HCT116 (cell line): ENCODE measurements around the gene CASZ1. TPM values are rescaled to one million over a fixed set of nuclear protein-coding genes. Genes with fewer than 3 reads are reported as not detected.

Experiments used
- ATAC-seq: fragments of 200-7000 bp; cut with Tn5 transposase; 2 replicates; pipeline ENCODE4 v1.9.1; 2020; ENCODE audit warnings: mild to moderate bottlenecking, moderate library complexity
- BruUV-seq: library from RNA; stranded (reverse); fragments of 400-500 nt; replicated peaks from 2 replicates; lab custom pipeline; 2021; lab: Mats Ljungman, UMichigan
- CTCF ChIA-PET: fragments of 300-600 bp; sonication (Branson Sonifier 250); formaldehyde crosslinking; loops from one replicate; lab custom pipeline; 2021; ENCODE audit warnings: antibody characterized with exemption; lab: Charles Lee
- POLR2A ChIA-PET: fragments of 300-600, 350-600 bp; sonication (Branson Sonifier 250); formaldehyde crosslinking; loops from one replicate; lab custom pipeline; 2021; ENCODE audit warnings: antibody characterized with exemption; lab: Charles Lee
- RAD21 ChIA-PET, 2 experiments: fragments of 300-600 bp; sonication (Branson Sonifier 250); formaldehyde crosslinking; loops; one replicate each; lab custom pipeline; 2023; ENCODE audit warnings: low total read pairs in 2 of 2; ENCODE audit not compliant: uncharacterized antibody in 2 of 2, unreplicated experiment in 2 of 2, low non-redundant PET in 1 of 2; lab: Charles Lee
- DNase-seq: peaks from one replicate; pipeline ENCODE4 v3.0.0-alpha.2; 2010; ENCODE audit warnings: low read depth, low spot score
- H2AFZ ChIP-seq: fragments of 200-600 bp; shearing (Covaris generic), sonication (generic); 2 replicates; pipeline ENCODE4 v1.6.1; 2017; ENCODE audit warnings: low read depth, mixed run types, mixed read lengths, antibody characterized with exemption, low read length; ENCODE audit not compliant: poor library complexity, severe bottlenecking
- H3K27ac ChIP-seq: 2 replicates; pipeline ENCODE4 v1.5.1; 2012; ENCODE audit warnings: low read depth, low read length
- H3K27me3 ChIP-seq: fragments of 200-600 bp; sonication (generic); 2 replicates; pipeline ENCODE4 v1.6.1; 2016; ENCODE audit warnings: mixed run types, low read length, mixed read lengths; ENCODE audit not compliant: insufficient read depth
- H3K36me3 ChIP-seq, 2 experiments: fragments of 200-500 bp in 1 of 2; fragments of 200-600 bp in 1 of 2; sonication (Bioruptor generic) in 1 of 2; sonication (generic) in 1 of 2; 2 replicates each; pipeline versions ENCODE4 v1.5.1 to v1.6.1; 2014 to 2016; ENCODE audit warnings: low read length in 2 of 2, inconsistent platforms in 1 of 2, mixed read lengths in 1 of 2, mixed run types in 1 of 2; ENCODE audit not compliant: insufficient read depth in 2 of 2, control insufficient read depth in 1 of 2
- H3K4me1 ChIP-seq, 2 experiments: fragments of 200-600 bp in 1 of 2; sonication (generic) in 1 of 2; 2 replicates each; pipeline versions ENCODE4 v1.5.1 to v1.6.1; 2012 to 2017; ENCODE audit warnings: low read length in 2 of 2, inconsistent platforms in 1 of 2, mild to moderate bottlenecking in 1 of 2, mixed read lengths in 1 of 2, mixed run types in 1 of 2, moderate library complexity in 1 of 2; ENCODE audit not compliant: insufficient read depth in 2 of 2, control insufficient read depth in 1 of 2
- H3K4me2 ChIP-seq: fragments of 200-600 bp; sonication (generic); 2 replicates; pipeline ENCODE4 v1.6.1; 2017; ENCODE audit warnings: mixed run types, low read length, mixed read lengths
- H3K4me3 ChIP-seq, 2 experiments: fragments of 200-600 bp in 1 of 2; sonication (generic) in 1 of 2; replicated peaks in 1 of 2; 2 replicates each; pipeline ENCODE4 v1.5.1; 2011 to 2016; ENCODE audit warnings: low read length in 2 of 2, control low read depth in 1 of 2, low read depth in 1 of 2, mild to moderate bottlenecking in 1 of 2, mixed read lengths in 1 of 2, mixed run types in 1 of 2
- H3K79me2 ChIP-seq: fragments of 200-600 bp; sonication (generic); 2 replicates; pipeline ENCODE4 v1.6.1; 2017; ENCODE audit warnings: mild to moderate bottlenecking, mixed run types, low read length, moderate library complexity, mixed read lengths; ENCODE audit not compliant: insufficient read depth
- H3K9ac ChIP-seq: fragments of 200-600 bp; sonication (generic); 2 replicates; pipeline ENCODE4 v1.6.1; 2016; ENCODE audit warnings: low read length, mixed read lengths
- H3K9me2 ChIP-seq: fragments of 200-600 bp; sonication (generic), shearing (Covaris generic); 2 replicates; pipeline ENCODE4 v1.6.1; 2017; ENCODE audit warnings: mixed run types, mild to moderate bottlenecking, moderate library complexity; ENCODE audit not compliant: insufficient read depth
- H3K9me3 ChIP-seq, 2 experiments: fragments of 200-500 bp in 1 of 2; fragments of 200-600 bp in 1 of 2; sonication (Bioruptor generic) in 1 of 2; sonication (generic) in 1 of 2; 2 replicates each; pipeline ENCODE4 v1.6.1; 2014 to 2017; ENCODE audit warnings: low read length in 2 of 2, mixed read lengths in 2 of 2, inconsistent platforms in 1 of 2, low read depth in 1 of 2, mild to moderate bottlenecking in 1 of 2, mixed run types in 1 of 2, moderate library complexity in 1 of 2; ENCODE audit not compliant: control insufficient read depth in 1 of 2, insufficient read depth in 1 of 2
- H4K20me1 ChIP-seq: fragments of 200-600 bp; sonication (generic), shearing (Covaris generic); 2 replicates; pipeline ENCODE4 v1.6.1; 2017; ENCODE audit warnings: mixed run types, mild to moderate bottlenecking, moderate library complexity; ENCODE audit not compliant: insufficient read depth
- ATF3 ChIP-seq: IDR thresholded peaks from 2 replicates; pipeline ENCODE4 v1.6.1; 2012
- CEBPB ChIP-seq: IDR thresholded peaks from 2 replicates; pipeline ENCODE4 v1.6.1; 2012; ENCODE audit warnings: low read depth
- CTCF ChIP-seq, 3 experiments: fragments of 200-600 bp in 1 of 3; sonication (generic) in 1 of 3; IDR thresholded peaks in 2 of 3; conservative IDR thresholded peaks in 1 of 3; 2 replicates each; pipeline ENCODE4 v1.5.1; 2012 to 2017; ENCODE audit warnings: low read depth in 2 of 3, low read length in 2 of 3, antibody characterized with exemption in 1 of 3, borderline replicate concordance in 1 of 3, control low read depth in 1 of 3, mild to moderate bottlenecking in 1 of 3, mixed read lengths in 1 of 3, mixed run types in 1 of 3, moderate library complexity in 1 of 3; ENCODE audit not compliant: insufficient read depth in 1 of 3
- EGR1 ChIP-seq: IDR thresholded peaks from 2 replicates; pipeline ENCODE4 v1.6.1; 2012; ENCODE audit warnings: low read depth
- ELF1 ChIP-seq: IDR thresholded peaks from 2 replicates; pipeline ENCODE4 v1.6.1; 2012; ENCODE audit warnings: low read depth, borderline replicate concordance
- EZH2 ChIP-seq: fragments of 200-600 bp; sonication (generic); IDR thresholded peaks from 2 replicates; pipeline ENCODE4 v1.6.1; 2017; ENCODE audit warnings: antibody characterized with exemption, mixed run types
- EZH2phosphoT487 ChIP-seq: fragments of 200-600 bp; IDR thresholded peaks from 2 replicates; pipeline ENCODE4 v1.6.1; 2018; ENCODE audit warnings: antibody characterized with exemption, borderline replicate concordance
- FOSL1 ChIP-seq: IDR thresholded peaks from 2 replicates; pipeline ENCODE4 v1.6.1; 2012; ENCODE audit warnings: low read depth
- JUND ChIP-seq: IDR thresholded peaks from 2 replicates; pipeline ENCODE4 v1.6.1; 2012
- MAX ChIP-seq: IDR thresholded peaks from 2 replicates; pipeline ENCODE4 v1.6.1; 2012
- POLR2AphosphoS5 ChIP-seq: IDR thresholded peaks from 2 replicates; pipeline ENCODE4 v1.6.1; 2011; ENCODE audit warnings: mild to moderate bottlenecking, low read depth, low read length, moderate library complexity
- RAD21 ChIP-seq: IDR thresholded peaks from 2 replicates; pipeline ENCODE4 v1.6.1; 2012; ENCODE audit warnings: low read depth, mild to moderate bottlenecking
- SIN3A ChIP-seq: IDR thresholded peaks from 2 replicates; pipeline ENCODE4 v1.6.1; 2012; ENCODE audit warnings: low read depth
- SRF ChIP-seq: IDR thresholded peaks from 2 replicates; pipeline ENCODE4 v1.6.1; 2012; ENCODE audit warnings: low read depth
- YY1 ChIP-seq: IDR thresholded peaks from 2 replicates; pipeline ENCODE4 v1.6.1; 2011; ENCODE audit warnings: low read length, low read depth, moderate library complexity, mild to moderate bottlenecking; ENCODE audit not compliant: insufficient replicate concordance; ENCODE audit errors: extremely low read depth
- ZBTB33 ChIP-seq: IDR thresholded peaks from 2 replicates; pipeline ENCODE4 v1.6.1; 2011; ENCODE audit warnings: mild to moderate bottlenecking, low read length, moderate library complexity; ENCODE audit not compliant: insufficient replicate concordance; ENCODE audit errors: extremely low read depth
- ZFX ChIP-seq: fragments of 450-650 bp; IDR thresholded peaks from 2 replicates; pipeline ENCODE4 v1.6.1; 2017
- ZNF274 ChIP-seq: fragments of 200-500 bp; sonication (Bioruptor generic); IDR thresholded peaks from 2 replicates; pipeline ENCODE4 v1.6.1; 2014; ENCODE audit warnings: mild to moderate bottlenecking, low read depth, low read length, inconsistent platforms
- intact Hi-C: fragments of 100-400 bp; cut with micrococcal nuclease; formaldehyde crosslinking; loops from 2 replicates; pipeline ENCODE4 v1.10.0; 2022
- total RNA-seq: library from RNA; stranded (reverse); gene quantifications from one replicate; pipeline ENCODE4 v1.2.1, GENCODE V29; 2021; ENCODE audit not compliant: unreplicated experiment

The CASZ1 gene
- total RNA-seq, 1 experiment from 2014 or later, result 7.7 TPM

- TF ChIP-seq FOSL1, result no peak
- TF ChIP-seq RAD21, result no peak
- no peak for TF ChIP-seq EGR1
These were observed 180.3 kb downstream of the CASZ1 start (continued) for GRCh38 chr1:10615932-10616671.

- ChIA-PET RAD21 (no interaction called here), POLR2A (no interaction called here), CTCF (no interaction called here)
- ATAC-seq (no peak), DNase-seq (no peak)
- Histone ChIP-seq H3K27ac (no peak overlapping the region), H3K4me2 (no peak overlapping the region), H3K9me2 (no peaks in the 10 kb centered on the region), H3K4me1 (no peaks in the 10 kb centered on the region), H3K4me3 (no peak overlapping the region), H3K9me3 (no peaks in the 10 kb centered on the region), H3K9ac (no peak overlapping the region), H3K27me3 (no peaks in the 10 kb centered on the region), H3K79me2 (no peaks in the 10 kb centered on the region), H2AFZ (no peak overlapping the region), H3K36me3 (no peaks in the 10 kb centered on the region), H4K20me1 (no peaks in the 10 kb centered on the region)
- BruUV-seq, result no TSS peak
- intact Hi-C loops, result no loop called here
- no peak for TF ChIP-seq CTCF (IDR thresholded peaks at IDR 0.05 in 2 of 3, conservative IDR thresholded peaks at IDR 0.05 in 1 of 3; ENCODE audit: borderline replicate concordance in 1 of 3, insufficient read depth in 1 of 3, low read depth in 2 of 3, low read length in 2 of 3)
- TF ChIP-seq YY1, result no peak
- TF ChIP-seq SRF, result no peak
- no peak for TF ChIP-seq SIN3A
- no peak for TF ChIP-seq EZH2phosphoT487
- TF ChIP-seq EZH2, result no peak
- no peak for TF ChIP-seq ELF1
- TF ChIP-seq POLR2AphosphoS5, result no peak
- no peak for TF ChIP-seq CEBPB
- TF ChIP-seq ZFX, result no peak
- TF ChIP-seq FOSL1, result no peak
- TF ChIP-seq MAX, result no peak
- no peak for TF ChIP-seq RAD21
- TF ChIP-seq EGR1, result no peak
- TF ChIP-seq JUND, result no peak
- TF ChIP-seq ATF3, result no peak
- TF ChIP-seq ZNF274, result no peak
- no peak for TF ChIP-seq ZBTB33
These were observed 181.1 kb downstream of the CASZ1 start for GRCh38 chr1:10615332-10615731.
